ENCODE results near the gene THNSL1.

DNA sequence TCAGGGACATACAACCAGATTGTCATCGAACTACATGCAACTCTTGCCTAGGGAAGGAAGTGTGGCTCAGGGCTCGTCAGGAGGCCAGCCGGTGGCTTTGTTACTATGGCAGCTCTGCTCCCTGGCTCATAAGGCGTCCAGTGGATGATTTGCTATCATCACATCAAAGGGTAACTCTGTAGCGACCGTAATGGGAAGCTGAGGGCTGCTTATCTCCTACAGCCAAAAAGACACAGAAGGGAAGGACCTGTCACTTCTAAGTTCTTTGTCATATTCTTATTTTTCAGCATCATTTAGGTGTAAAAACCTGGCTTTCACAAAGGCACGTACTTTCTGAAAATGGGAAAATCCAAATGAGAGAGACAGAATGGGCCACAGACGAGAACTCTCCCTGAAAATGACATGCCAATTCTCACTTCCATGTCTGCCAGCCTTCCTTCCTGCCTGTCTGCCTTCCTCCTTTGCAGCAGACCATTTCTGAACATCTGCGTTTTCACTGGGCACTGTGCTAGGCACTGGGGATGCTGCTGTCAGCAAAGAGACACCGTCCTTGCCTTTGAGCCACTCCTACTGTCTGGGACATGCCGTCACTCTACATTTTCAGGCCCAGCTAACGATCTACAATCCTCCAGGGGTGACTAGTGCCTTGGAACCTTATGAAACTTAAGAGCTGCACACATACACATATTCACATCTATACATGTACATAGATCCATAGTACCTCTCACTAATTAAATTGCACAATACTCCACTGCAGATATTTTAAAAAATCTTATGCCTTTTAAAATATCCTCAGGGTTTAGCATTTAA is 27.4 kb upstream of the THNSL1 start:
- no peak for TF ChIP-seq CHD1 (IDR thresholded peaks at IDR 0.05; ENCODE audit: low read depth, low read length)
- TF ChIP-seq POLR2A (IDR thresholded peaks at IDR 0.05; ENCODE audit: control extremely low read depth in 1 of 2, low read depth in 2 of 2, low read length in 2 of 2) = no peak
- no peak for TF ChIP-seq RAD21 (IDR thresholded peaks at IDR 0.05 in 1 of 2, conservative IDR thresholded peaks at IDR 0.05 in 1 of 2; ENCODE audit: low read depth in 2 of 2, low read length in 2 of 2)
- TF ChIP-seq CTCF (IDR thresholded peaks at IDR 0.05; ENCODE audit: control extremely low read depth in 1 of 3, insufficient read depth in 1 of 3, low read depth in 1 of 3, low read length in 3 of 3) = no peak
